Activated CD8-positive, alpha-beta T cell treated with anti-CD3 and anti-CD28 coated beads for 36 hours (primary cell): Measurements from ENCODE around the gene HDHD3. TPM values are rescaled to one million over a fixed set of nuclear protein-coding genes. Genes with fewer than 3 reads are reported as not detected.
"Not testable (repeated sequence)": the region's sequence is repeated elsewhere in the genome, so short reads cannot be mapped to it uniquely, and the experiment has no call there.

Experiments used
- ATAC-seq: fragments of 200-7000 bp; cut with Tn5 transposase; one replicate; pipeline ENCODE4 v1.10.0; 2021; ENCODE audit warnings: mild to moderate bottlenecking, moderate library complexity
- CTCF ChIA-PET: fragments of 350-600 bp; sonication (Branson Sonifier 250); formaldehyde crosslinking; loops from one replicate; lab custom pipeline; 2021; ENCODE audit warnings: antibody characterized with exemption; lab: Charles Lee
- POLR2A ChIA-PET: fragments of 350-600 bp; sonication (Branson Sonifier 250); formaldehyde crosslinking; loops from one replicate; lab custom pipeline; 2021; ENCODE audit warnings: antibody characterized with exemption; lab: Charles Lee
- DNase-seq: peaks from one replicate; pipeline ENCODE4 v3.0.0-alpha.2; 2020
- H3K27ac Mint-ChIP-seq: one replicate; pipeline ENCODE4 v1.8.0; 2021; ENCODE audit warnings: mild to moderate bottlenecking, mixed read lengths
- H3K27me3 Mint-ChIP-seq: one replicate; pipeline ENCODE4 v1.8.0; 2021; ENCODE audit warnings: mixed read lengths
- H3K36me3 Mint-ChIP-seq: one replicate; pipeline ENCODE4 v1.8.0; 2021; ENCODE audit warnings: low read depth, mixed read lengths
- H3K4me1 Mint-ChIP-seq: one replicate; pipeline ENCODE4 v1.8.0; 2021; ENCODE audit warnings: low read depth, mixed read lengths
- H3K4me3 Mint-ChIP-seq: one replicate; pipeline ENCODE4 v1.8.0; 2021; ENCODE audit warnings: mild to moderate bottlenecking, moderate library complexity, mixed read lengths
- H3K9me3 Mint-ChIP-seq: one replicate; pipeline ENCODE4 v1.8.0; 2021; ENCODE audit warnings: mixed read lengths
- intact Hi-C: fragments of 100-400 bp; cut with micrococcal nuclease; formaldehyde crosslinking; loops from one replicate; pipeline ENCODE4 v1.10.0; 2022
- total RNA-seq, 2 experiments: library from RNA; stranded (reverse); gene quantifications; one replicate each; pipeline ENCODE4 v1.2.3, GENCODE V29; 2021
- TF ChIP-seq, protein P1 (sequence below): fragments of 200-600 bp; IDR thresholded peaks from one replicate; pipeline ENCODE4 v1.8.0; 2022; ENCODE audit warnings: antibody characterized with exemption, mild to moderate bottlenecking

The HDHD3 gene
- total RNA-seq, 2 experiments from 2014 or later: 11.6 to 13.3 TPM

DNA sequence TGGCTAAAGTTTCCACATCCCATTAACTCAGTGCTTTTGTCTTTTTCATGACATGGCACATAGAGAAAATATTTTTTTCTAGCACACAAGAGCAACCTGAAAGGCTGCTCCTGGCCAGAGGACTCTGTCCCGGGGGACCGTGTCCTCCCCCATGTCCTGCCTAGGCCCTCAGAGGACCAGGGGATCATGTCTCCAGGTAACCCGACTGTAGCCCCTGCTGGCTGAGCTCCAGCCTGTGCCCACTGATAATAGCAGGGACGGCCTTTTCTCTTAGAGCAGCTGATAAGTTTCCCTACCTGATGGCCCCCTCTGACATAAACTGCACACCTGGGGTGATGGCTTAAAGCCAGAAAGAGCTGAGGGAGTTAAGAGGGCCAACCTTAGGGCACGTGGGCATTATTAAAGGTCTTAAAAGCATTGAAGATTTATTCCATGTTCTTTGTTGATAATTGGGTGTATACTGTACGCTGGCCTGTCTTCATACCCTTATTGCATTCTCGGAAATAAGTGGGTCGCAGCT lies 5.9 kb downstream of the HDHD3 start:
- no peak for DNase-seq
- Mint-ChIP-seq H3K4me1 (peaks cover 11% of the 10 kb centered on the region), H3K9me3 (no peaks in the 10 kb centered on the region), H3K4me3 (no peak overlapping the region), H3K27me3 (no peaks in the 10 kb centered on the region), H3K36me3 (peaks cover 6% of the 10 kb centered on the region), H3K27ac (no peak overlapping the region)
- TF ChIP-seq, protein P1, sequence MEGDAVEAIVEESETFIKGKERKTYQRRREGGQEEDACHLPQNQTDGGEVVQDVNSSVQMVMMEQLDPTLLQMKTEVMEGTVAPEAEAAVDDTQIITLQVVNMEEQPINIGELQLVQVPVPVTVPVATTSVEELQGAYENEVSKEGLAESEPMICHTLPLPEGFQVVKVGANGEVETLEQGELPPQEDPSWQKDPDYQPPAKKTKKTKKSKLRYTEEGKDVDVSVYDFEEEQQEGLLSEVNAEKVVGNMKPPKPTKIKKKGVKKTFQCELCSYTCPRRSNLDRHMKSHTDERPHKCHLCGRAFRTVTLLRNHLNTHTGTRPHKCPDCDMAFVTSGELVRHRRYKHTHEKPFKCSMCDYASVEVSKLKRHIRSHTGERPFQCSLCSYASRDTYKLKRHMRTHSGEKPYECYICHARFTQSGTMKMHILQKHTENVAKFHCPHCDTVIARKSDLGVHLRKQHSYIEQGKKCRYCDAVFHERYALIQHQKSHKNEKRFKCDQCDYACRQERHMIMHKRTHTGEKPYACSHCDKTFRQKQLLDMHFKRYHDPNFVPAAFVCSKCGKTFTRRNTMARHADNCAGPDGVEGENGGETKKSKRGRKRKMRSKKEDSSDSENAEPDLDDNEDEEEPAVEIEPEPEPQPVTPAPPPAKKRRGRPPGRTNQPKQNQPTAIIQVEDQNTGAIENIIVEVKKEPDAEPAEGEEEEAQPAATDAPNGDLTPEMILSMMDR: no peak
- ATAC-seq: no peak
- CTCF ChIA-PET: interaction anchor here (0.7 to 1.2 kb wide), 4 partner anchors 8 to 674 kb away, joined by 3 to 4 read pairs (median 4); partner anchors contain the start of gene ALAD
- POLR2A ChIA-PET: interaction anchor here (1.3 kb wide), 1 partner anchor 19 kb away, joined by 3 read pairs; no protein-coding TSS in a partner anchor
- intact Hi-C loops: no loop called here

DNA sequence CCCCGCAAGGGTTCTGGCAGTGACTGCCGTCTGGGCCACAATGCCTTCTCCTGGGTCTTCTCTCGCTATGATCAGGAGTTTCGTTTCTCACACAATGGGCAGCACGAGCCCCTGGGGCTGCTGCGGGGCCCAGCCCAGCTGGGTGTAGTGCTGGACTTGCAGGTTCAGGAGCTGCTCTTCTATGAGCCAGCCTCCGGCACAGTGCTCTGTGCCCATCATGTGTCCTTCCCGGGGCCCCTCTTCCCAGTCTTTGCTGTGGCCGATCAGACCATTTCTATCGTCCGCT lies 7.0 kb downstream of the HDHD3 start:
- intact Hi-C loops: no loop called here
- peaks cover 3% of the 10 kb centered on the region for H3K4me1 Mint-ChIP-seq
- H3K9me3 Mint-ChIP-seq: no peaks in the 10 kb centered on the region
- H3K4me3 Mint-ChIP-seq: no peak overlapping the region
- no peaks in the 10 kb centered on the region for H3K27me3 Mint-ChIP-seq
- no peaks in the 10 kb centered on the region for H3K36me3 Mint-ChIP-seq
- H3K27ac Mint-ChIP-seq: no peak overlapping the region
- TF ChIP-seq, protein P1: no peak
- no peak for DNase-seq
- ChIA-PET POLR2A (no interaction called here), CTCF (no interaction called here)
- ATAC-seq: no peak

DNA sequence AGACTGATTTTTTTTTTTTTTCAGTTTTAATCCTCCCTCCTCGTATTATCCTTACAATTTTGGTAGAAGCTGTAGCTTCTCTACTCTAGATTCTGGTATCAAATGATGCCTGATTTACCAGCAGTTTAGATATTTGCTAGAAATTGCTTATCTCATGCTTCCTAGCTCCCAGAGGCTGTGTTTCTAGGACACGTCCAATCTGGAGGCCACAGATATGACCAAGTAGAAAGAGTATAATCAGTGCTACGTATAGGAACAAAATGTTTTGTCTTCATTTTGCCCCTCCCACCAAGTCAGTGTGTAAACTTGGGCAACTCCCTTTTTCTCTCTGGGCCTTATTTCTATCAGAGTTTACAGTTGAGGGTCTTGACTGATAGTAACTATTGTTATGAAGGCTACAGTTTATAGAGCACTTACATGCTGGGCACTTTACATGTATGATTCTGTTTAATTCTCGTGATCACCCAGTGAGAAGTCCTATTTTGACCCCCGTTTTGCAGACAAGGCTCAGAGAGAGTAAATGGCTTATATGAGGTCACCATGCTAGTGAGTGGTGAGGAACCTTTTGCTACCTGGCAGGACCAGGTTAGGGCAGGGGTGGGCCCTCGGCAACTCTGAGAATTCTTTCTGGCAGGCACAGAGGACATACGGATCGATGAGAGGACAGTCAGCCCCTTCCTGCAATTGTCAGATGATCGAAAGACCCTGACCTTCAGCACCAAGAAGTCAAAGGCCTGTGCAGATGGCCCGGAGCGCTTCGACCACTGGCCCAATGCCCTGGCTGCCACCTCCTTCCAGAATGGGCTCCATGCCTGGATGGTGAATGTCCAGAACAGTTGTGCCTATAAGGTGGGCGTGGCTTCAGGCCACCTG lies 7.6 kb downstream of the HDHD3 start:
- H3K4me1 Mint-ChIP-seq: no peaks in the 10 kb centered on the region
- H3K36me3 Mint-ChIP-seq: no peaks in the 10 kb centered on the region
- TF ChIP-seq, protein P1: no peak
- DNase-seq: no peak
- intact Hi-C loops: no loop called here
- no peak overlapping the region for H3K27ac Mint-ChIP-seq
- no peak overlapping the region for H3K4me3 Mint-ChIP-seq
- H3K27me3 Mint-ChIP-seq: no peaks in the 10 kb centered on the region
- no peak for ATAC-seq
- ChIA-PET POLR2A (no interaction called here), CTCF (no interaction called here)
- H3K9me3 Mint-ChIP-seq: no peaks in the 10 kb centered on the region

DNA sequence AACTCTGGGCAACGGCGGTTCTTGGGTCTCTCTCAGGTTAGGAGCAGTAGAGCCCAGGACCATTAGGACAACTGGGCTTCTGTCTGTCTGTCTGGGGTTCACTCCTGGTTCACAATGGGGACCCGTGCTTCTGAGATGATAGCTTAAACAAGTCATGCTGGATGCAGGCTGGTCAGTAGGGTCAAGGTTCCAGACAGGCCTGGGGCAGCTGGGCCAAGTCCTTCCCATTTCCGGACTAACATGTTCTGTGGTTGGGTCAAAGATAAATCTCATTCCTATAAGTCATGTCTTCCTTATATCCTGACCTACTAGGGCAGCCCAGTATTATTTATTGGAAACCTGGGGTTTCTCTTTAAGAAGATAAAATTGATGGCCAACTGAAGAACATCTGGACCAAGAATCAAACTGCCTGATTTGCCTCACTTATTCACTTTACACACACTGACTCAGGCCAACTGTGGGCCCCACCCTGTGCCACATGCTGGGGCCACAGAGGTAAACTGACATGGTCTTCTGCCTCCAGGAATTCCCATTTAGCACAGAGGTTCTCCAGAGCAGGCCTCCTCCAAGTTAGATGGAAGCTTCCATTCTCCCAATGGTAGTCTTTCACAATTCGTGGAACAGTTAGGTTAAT lies 8.3 kb downstream of the HDHD3 start:
- Mint-ChIP-seq H3K27ac (no peak overlapping the region), H3K9me3 (no peaks in the 10 kb centered on the region), H3K27me3 (no peaks in the 10 kb centered on the region), H3K4me1 (no peaks in the 10 kb centered on the region), H3K36me3 (no peaks in the 10 kb centered on the region), H3K4me3 (no peak overlapping the region)
- ChIA-PET CTCF (interaction anchor here (0.6 kb wide), 1 partner anchor 183 kb away, joined by 3 read pairs; no protein-coding TSS in a partner anchor), POLR2A (no interaction called here)
- TF ChIP-seq, protein P1: no peak
- intact Hi-C loops: no loop called here
- DNase-seq: no peak
- ATAC-seq: no peak

DNA sequence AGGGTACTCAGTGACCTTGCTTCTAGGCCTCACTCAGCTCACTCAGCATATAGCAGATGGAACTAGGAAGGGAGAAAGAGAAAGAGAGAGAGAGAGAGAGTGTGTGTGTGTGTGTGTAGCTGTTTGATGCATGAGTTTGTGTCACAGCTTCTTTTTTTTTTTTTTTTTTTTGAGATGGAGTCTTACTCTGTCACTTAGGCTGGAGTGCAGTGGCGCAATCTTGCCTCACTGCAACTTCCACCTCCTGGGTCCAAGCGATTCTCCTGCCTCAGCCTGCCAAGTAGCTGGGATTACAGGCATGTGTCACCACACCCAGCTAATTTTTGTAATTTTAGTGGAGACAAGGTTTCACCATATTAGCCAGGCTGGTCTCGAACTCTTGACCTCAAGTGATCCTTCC lies 11.1 kb downstream of the HDHD3 start:
- H3K27ac Mint-ChIP-seq, CTCF ChIA-PET, ATAC-seq, H3K27me3 Mint-ChIP-seq, H3K36me3 Mint-ChIP-seq, H3K4me1 Mint-ChIP-seq, intact Hi-C loops, H3K9me3 Mint-ChIP-seq, DNase-seq, H3K4me3 Mint-ChIP-seq: not testable (repeated sequence)
- POLR2A ChIA-PET: interaction anchor here (0.9 kb wide), 1 partner anchor 26 kb away, joined by 3 read pairs; the partner anchor contains the start of gene WDR31
